Activated naive CD4-positive, alpha-beta T cell treated with Interleukin-2 at 50 U/mL for 16 hours (primary cell): ENCODE data around the gene GPRC5A.
A peak's percentile ranks its signal among the peaks of the same experiment; 100 is the strongest.
"Not testable (repeated sequence)": the region's sequence is repeated elsewhere in the genome, so short reads cannot be mapped to it uniquely, and the experiment has no call there.

Experiments used
- DNase-seq: peaks from one replicate; pipeline ENCODE4 v3.0.0-alpha.2; 2020

The GPRC5A gene, protein sequence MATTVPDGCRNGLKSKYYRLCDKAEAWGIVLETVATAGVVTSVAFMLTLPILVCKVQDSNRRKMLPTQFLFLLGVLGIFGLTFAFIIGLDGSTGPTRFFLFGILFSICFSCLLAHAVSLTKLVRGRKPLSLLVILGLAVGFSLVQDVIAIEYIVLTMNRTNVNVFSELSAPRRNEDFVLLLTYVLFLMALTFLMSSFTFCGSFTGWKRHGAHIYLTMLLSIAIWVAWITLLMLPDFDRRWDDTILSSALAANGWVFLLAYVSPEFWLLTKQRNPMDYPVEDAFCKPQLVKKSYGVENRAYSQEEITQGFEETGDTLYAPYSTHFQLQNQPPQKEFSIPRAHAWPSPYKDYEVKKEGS

DNA sequence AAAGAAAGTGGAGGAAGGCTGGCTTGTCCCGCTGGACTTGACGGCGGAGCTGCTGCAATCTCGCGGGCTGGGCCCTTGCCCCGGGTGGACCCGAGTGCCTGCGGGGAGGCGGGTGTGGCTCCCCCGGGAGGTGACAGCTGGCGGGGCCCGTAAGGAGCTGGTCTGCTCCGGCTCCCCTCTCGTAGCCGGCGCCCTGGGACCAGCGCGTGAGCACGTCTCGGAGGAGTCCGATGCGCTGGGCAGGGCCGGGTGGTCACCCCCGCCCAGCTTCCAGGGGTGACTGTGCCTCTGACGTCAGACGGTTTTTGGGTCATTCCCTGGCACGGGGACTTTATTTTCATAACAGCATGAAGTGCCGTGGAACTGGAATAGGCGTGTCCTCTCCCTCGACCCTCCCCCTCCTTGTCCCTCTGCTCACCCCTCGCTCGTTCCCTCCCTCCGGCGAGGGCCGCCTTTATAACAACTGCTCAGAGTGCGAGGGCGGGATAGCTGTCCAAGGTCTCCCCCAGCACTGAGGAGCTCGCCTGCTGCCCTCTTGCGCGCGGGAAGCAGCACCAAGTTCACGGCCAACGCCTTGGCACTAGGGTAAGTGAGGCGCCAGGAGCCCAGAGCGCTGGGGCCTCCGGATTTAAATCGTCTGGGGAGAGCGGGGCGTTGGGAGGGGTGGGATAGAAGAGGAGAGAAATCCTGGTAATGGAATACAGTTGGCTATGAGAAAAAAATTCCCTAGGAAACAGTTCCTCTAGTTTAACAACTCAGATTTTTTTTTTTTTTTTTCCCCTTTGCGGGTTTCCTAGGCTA is at the start of gene GPRC5A:
Gene GPRC5A (plus strand): TSS at position 483 of the 801 bp plus-strand sequence. CDS start 16,688 bp downstream, outside the sequence.
- peak; percentile 24 for DNase-seq

DNA sequence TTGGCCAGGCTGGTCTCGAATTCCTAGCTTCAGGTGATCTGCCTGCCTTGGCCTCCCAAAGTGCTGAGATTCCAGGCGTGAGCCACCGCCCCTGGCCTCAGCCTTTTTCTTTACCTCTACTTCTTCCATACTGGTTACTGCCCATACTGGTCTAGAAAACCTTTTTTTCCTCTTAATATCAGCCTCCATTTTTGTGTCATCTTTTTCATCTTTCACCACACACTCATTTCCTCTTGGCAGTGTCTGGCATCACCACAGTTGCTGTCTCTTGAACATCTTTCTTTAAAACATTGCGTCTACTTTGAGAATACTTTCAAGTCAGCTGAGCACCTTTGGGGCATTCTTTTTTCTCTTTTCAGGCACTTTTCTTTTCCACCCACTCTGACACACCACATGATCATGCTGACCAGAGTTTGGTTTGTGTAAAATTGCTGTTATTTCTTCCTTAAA is 45.5 kb upstream of the GPRC5A start:
- DNase-seq = no peak

DNA sequence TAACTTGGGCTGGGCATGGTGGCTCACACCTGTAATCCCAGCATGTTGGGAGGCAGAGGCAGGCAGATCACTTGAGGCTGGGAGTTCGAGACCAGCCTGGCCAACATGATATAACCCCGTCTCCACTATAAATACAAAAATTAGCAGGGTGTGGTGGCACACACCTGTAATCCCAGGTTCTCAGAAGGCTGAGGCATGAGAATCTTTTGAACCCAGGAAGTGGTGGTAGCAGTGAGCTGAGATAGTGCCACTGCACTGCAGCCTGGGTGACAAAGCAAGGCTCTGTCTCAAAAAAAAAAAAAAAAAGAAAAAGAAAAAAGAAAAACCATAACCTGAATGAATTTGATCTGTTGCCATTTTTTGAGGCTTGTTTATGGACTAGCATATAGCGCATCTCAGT is 44.6 kb upstream of the GPRC5A start:
- DNase-seq = not testable (repeated sequence)

DNA sequence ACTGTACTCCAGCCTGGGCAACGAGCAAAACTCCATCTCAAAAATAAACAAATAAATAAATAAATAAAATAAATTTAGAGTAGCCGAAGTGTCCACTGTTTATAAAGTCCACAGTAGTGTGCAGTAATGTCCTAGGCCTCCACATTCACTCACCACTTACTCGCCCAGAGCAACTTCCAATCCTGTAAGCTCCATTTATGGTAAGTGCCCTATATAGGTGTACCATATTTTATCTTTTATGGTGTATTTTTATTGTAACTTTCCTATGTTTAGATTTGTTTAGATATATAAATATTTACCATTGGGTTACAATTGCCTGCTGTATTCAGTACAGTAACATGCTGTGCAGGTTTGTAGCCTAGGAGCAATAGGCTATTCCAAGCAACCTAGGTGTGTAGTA is 37.9 kb upstream of the GPRC5A start:
- no peak for DNase-seq

DNA sequence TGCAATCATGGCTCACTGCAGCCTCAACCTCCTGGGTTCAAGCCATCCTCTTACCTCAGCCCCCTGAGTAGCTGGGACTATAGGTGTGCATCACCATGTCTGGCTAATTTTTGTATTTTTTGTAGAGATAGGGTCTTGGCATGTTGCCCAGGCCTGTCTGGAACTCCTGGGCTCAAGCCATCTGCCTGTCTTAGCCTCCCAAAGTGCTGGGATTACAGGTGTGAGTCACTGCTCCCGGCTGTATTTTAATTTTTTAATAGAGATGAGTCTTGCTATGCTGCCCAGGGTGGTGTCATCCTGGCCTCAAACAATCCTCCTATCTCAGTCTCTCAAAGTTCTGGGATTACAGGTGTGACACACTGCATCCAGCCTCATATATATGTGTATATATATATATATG is 31.7 kb upstream of the GPRC5A start:
- no peak for DNase-seq

DNA sequence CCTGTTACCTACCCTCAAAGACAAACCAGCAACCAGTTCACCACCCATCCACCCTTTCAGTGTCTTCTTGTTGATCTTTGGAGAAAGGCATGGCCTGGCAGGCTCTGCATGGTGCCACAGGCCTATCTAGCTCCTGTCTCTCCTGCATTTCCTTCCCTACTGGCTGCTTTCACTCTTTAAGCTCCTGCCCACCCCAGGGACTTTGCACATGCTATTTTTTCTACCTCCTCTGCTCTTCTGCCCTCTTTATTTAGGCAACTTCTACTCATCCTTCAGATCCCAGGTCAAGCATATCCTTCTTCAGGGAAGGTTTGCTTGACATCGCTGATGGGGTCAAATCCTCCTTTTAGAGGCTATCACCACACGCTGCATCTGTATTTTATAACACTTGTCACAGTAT is 27.1 kb upstream of the GPRC5A start:
- DNase-seq = no peak

DNA sequence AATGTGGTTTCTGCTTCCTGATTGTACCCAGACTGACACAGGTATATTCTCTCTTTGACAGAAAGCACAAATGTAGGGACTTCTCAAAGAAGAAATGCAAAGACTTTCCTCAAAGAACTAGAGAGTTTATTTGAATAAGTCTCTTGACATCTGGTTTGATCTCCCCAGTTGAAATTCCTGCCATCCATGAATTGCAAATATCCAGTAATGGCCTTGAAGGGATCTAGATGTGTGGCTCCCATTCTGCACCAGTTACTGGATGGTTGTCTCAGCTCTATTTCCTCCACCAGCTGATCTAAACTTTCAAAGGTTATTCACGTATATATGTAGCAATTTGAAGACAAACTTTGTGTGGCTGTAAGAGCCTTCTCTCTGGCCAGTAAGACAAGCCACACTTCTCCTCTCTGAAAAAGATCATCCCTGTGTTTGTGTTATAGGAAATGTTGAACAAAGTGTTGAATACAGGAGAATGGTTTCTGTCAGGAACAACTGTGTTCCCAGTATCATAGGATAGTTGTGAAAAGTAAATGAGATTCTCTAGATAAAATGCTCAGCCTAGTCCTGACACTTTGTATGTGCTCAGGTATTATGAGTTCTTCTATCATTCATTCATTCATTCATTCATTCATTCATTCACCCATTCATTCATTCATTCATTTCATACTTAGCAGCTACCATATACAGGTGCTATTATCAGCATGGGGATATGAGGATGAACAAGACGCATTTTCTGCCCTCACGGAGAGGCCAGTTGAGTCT is 22.7 kb upstream of the GPRC5A start:
- no peak for DNase-seq

DNA sequence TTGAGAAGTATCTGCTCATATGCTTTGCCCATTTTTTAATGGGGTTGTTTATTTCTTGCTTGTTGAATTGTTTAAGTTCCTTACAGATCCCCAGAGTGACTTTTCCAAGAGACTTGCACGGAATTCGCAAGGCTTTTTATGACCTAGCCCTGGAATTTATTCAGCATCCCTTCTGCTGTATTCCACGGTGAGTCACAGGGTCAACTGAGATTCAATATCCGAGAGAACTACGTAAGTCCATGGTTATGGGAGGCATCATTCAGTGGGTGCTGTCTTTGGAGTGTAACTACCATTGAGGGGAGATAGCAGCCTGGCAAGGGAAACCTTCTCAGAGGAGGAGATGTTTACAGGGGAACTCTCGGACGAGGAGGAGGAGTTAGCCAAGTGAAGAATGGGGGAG is 20.9 kb upstream of the GPRC5A start:
- DNase-seq = no peak

DNA sequence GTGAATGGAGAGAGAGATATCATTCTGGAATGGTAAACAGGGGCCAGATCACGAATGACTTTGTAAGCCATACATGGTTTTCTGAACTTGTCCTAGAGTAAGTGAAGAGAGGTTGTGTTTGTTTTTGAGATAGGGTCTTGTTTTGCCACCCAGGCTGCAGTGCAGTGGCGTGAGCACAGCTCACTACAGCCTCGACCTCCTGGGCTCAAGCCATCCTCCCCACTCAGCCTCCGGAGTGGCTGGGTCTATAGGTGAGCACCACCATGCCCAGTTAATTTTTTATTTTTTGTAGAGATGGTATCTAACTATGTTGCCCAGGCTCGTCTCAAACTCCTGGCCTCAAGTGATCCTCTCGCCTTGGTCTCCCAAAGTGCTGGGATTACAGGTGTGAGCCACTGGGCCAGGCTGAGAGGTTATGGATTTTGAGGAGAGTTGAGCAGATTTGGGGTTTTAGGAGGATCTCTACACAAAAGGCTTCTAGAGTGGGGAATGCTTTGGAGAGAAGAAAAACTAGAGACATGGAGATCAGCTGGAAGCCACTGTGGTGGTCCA is 19.7 kb upstream of the GPRC5A start:
- no peak for DNase-seq

DNA sequence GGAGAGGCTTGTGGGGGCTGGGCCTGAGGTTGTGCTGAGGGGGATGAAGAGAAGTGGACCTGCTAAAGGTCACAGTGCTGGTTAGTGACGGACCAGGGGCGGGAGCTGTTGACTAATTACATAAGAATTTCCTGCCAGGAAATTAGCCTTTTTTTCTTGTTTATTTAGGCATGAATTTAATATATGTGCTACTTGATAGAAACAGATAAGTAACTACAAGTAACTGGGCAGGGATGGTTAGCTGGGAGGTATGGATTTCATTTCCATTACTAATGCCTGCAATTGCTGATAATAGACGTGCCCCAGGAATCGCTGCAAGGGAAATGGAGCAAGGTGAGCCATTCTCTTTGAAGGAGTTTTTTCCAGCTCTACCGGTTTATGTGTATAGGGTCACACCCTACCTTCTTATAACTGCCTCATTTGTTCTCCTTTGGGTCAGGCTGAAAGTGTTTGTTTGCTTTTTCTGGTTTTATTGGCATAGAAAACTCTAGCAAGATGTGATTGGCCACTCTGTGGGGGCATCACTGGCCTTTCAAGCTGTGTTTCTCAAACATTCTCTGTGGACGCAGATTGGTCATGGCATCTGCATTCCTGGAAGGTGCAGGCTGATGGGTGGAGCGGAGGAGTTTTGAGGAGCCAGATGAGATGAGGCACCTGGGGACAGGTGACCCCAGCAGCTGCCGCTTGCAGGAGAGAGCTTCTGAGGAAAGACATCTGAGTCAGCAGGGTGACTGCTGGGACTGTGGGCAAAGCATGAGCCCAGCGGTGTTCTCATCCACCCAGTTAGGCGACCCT is 19.0 kb upstream of the GPRC5A start:
- no peak for DNase-seq

DNA sequence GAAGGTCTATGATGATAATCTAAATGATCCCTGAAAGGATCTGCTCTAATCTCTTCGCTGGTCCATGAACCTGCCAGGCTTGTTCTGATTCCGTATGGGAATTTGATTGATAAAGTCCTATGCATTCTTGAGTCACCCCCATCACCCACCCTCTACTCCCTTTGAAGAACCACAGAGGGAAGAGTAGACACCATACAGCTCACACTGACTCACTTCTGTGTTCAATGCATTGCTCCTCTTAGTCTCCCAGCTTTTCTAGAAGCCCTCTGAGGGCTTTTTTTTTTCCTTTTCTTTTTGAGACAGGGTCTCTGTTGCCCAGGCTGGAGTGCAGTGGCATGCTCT is 18.5 kb upstream of the GPRC5A start:
- no peak for DNase-seq

DNA sequence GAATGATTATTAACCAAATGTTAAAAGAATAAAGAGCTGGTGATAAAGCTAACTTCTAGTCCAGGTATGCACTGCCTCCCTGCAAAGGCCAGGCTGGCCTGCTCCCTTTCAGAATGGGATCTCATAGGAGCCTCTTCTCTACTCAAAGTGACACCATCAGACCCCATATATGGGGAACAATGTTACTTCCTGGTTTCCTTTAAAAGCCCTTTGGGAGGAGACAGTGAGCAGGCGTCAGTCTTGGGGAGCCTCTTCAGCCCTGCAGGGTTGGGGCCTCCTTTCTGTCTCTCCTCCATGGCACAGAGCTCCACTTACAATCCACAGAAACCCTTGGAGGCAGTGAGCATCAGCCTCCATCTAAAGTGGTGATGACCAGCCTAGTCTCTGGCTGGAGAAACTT is 17.3 kb upstream of the GPRC5A start:
- DNase-seq = no peak

DNA sequence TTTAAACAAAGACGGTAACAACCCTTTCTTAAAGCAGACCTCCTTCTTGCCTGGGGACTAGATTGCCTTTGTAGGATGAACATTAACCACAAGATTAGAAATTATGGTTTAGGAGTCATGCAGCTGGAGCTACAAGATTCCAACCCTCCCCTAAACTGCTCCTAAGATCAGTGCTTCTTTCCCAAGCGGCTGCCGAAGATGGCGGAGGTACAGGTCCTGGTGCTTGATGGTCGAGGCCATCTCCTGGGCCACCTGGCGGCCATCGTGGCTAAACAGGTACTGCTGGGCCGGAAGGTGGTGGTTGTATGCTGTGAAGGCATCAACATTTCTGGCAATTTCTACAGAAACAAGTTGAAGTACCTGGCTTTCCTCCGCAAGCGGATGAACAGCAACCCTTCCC is 16.1 kb upstream of the GPRC5A start:
- DNase-seq = not testable (repeated sequence)

DNA sequence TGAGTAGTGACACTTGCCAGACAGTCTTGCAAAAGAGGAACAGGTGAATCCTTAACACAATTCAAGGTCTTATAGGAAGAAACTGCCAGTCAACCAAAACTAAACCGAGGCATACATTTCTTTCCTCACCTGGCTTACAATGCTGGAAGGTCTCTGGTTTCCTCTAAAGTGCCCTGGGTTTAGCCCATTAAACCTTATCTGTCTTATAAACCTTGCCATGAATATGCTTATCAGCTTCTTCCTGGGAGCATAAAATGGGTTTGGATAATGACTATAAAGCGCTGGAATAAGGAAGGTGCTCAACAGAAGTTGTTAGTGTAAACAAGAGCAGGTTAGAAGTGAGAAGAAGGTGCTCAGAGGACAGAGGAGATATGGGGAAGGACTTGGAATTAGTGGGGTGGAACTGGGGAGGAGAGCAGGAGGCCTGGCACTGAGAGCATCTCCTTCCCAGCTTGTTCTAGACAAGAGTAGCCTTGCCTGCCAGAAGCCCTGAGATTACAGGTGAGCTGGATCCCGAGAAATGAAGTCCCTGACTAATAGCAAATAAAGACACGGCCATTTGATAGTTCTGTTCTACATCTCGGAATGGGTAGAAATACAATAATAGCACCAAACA is 14.1 kb upstream of the GPRC5A start:
- no peak for DNase-seq

DNA sequence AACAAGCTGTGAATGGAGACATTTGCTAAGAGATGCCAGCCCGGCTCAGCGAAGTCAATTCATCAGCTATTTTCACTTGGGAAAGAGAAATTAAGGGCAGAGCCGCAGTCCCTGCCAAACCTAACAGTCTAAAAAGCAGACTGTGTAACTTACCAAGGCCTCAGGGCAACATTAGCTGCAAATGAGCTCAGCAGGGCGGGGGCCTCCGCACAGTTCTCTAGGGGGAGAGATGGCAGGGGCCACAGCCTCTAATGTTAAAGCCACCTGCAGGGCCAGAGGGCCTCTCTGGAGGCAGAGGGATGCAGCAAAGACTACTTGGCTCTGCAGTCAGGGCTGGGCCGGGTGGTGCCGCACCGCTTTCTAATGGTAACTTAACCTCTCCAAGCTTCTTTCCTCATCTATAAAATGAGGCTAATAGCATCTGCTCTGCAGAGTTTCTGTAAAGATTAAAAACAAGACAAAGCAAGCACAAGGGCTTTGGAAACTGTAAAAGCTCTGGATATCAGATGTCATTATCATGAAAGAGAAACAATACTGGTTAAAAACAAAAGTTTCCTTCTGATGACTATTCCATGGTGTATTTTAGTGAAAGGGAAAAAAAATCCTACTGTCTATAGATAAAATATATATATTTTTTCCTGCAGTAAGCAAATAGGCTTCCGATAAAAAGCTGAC is 13.4 kb upstream of the GPRC5A start:
- DNase-seq = no peak

DNA sequence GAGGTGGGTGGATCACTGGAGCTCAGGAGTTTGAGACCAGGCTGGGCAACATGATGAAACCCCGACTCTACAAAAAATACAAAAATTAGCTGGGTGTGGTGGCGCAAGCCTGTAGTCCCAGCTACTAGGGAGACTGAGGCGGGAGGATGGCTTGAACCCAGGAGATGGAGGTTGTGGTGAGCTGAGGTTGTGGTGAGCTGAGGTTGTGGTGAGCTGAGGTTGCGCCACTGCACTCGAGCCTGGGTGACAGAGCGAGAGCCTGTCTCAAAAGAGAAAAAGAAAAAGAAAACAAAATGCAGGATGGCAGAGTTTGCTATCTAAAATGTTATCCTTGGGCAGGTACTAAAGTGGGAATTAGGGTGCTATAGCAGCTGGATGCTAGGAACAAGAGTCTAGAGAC is 10.8 kb upstream of the GPRC5A start:
- no peak for DNase-seq

DNA sequence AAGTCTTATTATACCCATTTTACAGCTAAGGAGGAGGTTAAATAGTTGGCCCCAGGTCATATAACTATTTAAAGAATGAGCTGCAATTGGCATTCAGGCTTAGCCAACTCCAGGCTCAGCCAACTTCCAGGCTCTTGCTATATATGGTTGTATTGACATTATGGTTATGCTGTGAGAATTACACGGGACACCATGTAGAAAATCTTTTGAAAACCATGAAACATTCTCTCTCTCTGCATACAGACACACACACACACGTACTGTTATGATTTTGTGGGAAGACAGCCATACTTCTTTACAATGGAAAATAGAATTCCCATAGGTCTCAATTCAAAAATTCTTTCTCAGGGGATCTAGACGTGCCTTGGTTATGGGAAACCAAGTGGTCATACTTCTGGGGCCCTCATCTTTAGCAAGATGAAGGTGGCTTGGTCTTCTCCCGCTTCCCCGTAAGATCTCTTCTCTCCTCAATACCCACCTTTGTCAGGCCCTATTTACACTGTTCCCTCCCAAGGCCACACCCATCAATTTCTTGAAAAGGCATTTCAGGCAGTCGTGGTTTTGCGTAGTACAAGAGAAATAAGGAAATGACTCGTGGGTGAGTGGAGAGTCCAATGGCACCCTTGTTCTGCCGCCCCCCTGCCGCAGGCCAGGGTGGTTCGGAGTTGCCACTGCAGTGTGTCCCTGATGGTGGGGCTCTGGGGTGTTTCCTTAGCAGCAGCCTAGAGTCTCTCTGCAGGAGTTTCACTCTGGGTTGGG is 10.0 kb upstream of the GPRC5A start:
- no peak for DNase-seq

DNA sequence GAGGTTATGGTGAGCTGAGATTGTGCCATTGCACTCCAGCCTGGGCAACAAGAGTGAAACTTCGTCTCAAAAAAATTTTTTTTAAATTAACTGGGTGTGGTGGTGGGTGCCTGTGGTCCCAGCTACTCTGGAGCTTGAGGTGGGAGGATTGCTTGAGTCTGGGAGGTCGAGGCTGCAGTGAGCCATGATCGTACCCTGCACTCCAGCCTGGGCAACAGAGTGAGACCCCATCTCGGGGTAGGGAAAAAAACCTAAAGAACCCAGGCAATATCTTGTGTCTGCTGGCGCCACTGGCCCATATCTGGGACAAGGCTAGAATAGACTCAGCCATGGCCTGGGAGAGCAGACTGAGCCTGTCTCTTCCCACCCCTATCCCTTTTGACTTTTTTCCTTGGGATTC is 9.1 kb upstream of the GPRC5A start:
- no peak for DNase-seq

DNA sequence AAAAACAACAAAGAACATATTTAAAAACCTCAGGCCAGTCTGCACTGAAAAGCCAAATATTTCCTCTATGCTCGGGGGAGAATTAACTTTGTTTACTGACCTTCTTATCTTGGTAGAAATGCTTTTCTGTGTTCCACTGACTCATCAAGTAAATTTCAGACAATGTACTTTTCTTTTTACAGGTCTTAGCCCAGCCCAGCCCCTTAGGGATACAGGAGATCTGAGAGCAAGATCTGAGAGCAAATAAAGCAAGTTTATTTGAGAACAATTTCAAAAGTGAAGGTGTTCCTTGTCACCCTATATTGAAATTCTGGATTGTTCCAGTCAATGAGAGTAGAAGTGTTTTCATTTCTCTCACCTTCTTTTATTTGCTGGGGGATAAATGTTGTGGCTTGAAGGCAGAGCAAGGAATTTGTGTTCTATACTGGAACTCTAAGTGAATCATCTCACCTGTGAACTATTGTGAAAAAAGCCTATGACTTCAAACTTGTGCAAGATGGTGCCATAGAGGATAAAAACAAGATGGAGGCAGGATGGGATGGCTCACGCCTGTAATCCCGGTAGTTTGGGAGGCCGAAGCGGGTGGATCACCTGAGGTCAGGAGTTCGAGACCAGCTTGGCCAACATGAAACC is 7.9 kb upstream of the GPRC5A start:
- DNase-seq = no peak
